HCT116 (cell line): Measurements from ENCODE around the gene CHDH. TPM values are rescaled to one million over a fixed set of nuclear protein-coding genes. Genes with fewer than 3 reads are reported as not detected.

Source experiments
- ATAC-seq: fragments of 200-7000 bp; cut with Tn5 transposase; 2 replicates; pipeline ENCODE4 v1.9.1; 2020; ENCODE audit warnings: mild to moderate bottlenecking, moderate library complexity
- BruUV-seq: library from RNA; stranded (reverse); fragments of 400-500 nt; replicated peaks from 2 replicates; lab custom pipeline; 2021; lab: Mats Ljungman, UMichigan
- CTCF ChIA-PET: fragments of 300-600 bp; sonication (Branson Sonifier 250); formaldehyde crosslinking; loops from one replicate; lab custom pipeline; 2021; ENCODE audit warnings: antibody characterized with exemption; lab: Charles Lee
- POLR2A ChIA-PET: fragments of 300-600, 350-600 bp; sonication (Branson Sonifier 250); formaldehyde crosslinking; loops from one replicate; lab custom pipeline; 2021; ENCODE audit warnings: antibody characterized with exemption; lab: Charles Lee
- RAD21 ChIA-PET, 2 experiments: fragments of 300-600 bp; sonication (Branson Sonifier 250); formaldehyde crosslinking; loops; one replicate each; lab custom pipeline; 2023; ENCODE audit warnings: low total read pairs in 2 of 2; ENCODE audit not compliant: uncharacterized antibody in 2 of 2, unreplicated experiment in 2 of 2, low non-redundant PET in 1 of 2; lab: Charles Lee
- DNase-seq: peaks from one replicate; pipeline ENCODE4 v3.0.0-alpha.2; 2010; ENCODE audit warnings: low read depth, low spot score
- H2AFZ ChIP-seq: fragments of 200-600 bp; shearing (Covaris generic), sonication (generic); 2 replicates; pipeline ENCODE4 v1.6.1; 2017; ENCODE audit warnings: low read depth, mixed run types, mixed read lengths, antibody characterized with exemption, low read length; ENCODE audit not compliant: poor library complexity, severe bottlenecking
- H3K27ac ChIP-seq: 2 replicates; pipeline ENCODE4 v1.5.1; 2012; ENCODE audit warnings: low read depth, low read length
- H3K27me3 ChIP-seq: fragments of 200-600 bp; sonication (generic); 2 replicates; pipeline ENCODE4 v1.6.1; 2016; ENCODE audit warnings: mixed run types, low read length, mixed read lengths; ENCODE audit not compliant: insufficient read depth
- H3K36me3 ChIP-seq, 2 experiments: fragments of 200-500 bp in 1 of 2; fragments of 200-600 bp in 1 of 2; sonication (Bioruptor generic) in 1 of 2; sonication (generic) in 1 of 2; 2 replicates each; pipeline versions ENCODE4 v1.5.1 to v1.6.1; 2014 to 2016; ENCODE audit warnings: low read length in 2 of 2, inconsistent platforms in 1 of 2, mixed read lengths in 1 of 2, mixed run types in 1 of 2; ENCODE audit not compliant: insufficient read depth in 2 of 2, control insufficient read depth in 1 of 2
- H3K4me1 ChIP-seq, 2 experiments: fragments of 200-600 bp in 1 of 2; sonication (generic) in 1 of 2; 2 replicates each; pipeline versions ENCODE4 v1.5.1 to v1.6.1; 2012 to 2017; ENCODE audit warnings: low read length in 2 of 2, inconsistent platforms in 1 of 2, mild to moderate bottlenecking in 1 of 2, mixed read lengths in 1 of 2, mixed run types in 1 of 2, moderate library complexity in 1 of 2; ENCODE audit not compliant: insufficient read depth in 2 of 2, control insufficient read depth in 1 of 2
- H3K4me2 ChIP-seq: fragments of 200-600 bp; sonication (generic); 2 replicates; pipeline ENCODE4 v1.6.1; 2017; ENCODE audit warnings: mixed run types, low read length, mixed read lengths
- H3K4me3 ChIP-seq, 2 experiments: fragments of 200-600 bp in 1 of 2; sonication (generic) in 1 of 2; replicated peaks in 1 of 2; 2 replicates each; pipeline ENCODE4 v1.5.1; 2011 to 2016; ENCODE audit warnings: low read length in 2 of 2, control low read depth in 1 of 2, low read depth in 1 of 2, mild to moderate bottlenecking in 1 of 2, mixed read lengths in 1 of 2, mixed run types in 1 of 2
- H3K79me2 ChIP-seq: fragments of 200-600 bp; sonication (generic); 2 replicates; pipeline ENCODE4 v1.6.1; 2017; ENCODE audit warnings: mild to moderate bottlenecking, mixed run types, low read length, moderate library complexity, mixed read lengths; ENCODE audit not compliant: insufficient read depth
- H3K9ac ChIP-seq: fragments of 200-600 bp; sonication (generic); 2 replicates; pipeline ENCODE4 v1.6.1; 2016; ENCODE audit warnings: low read length, mixed read lengths
- H3K9me2 ChIP-seq: fragments of 200-600 bp; sonication (generic), shearing (Covaris generic); 2 replicates; pipeline ENCODE4 v1.6.1; 2017; ENCODE audit warnings: mixed run types, mild to moderate bottlenecking, moderate library complexity; ENCODE audit not compliant: insufficient read depth
- H3K9me3 ChIP-seq, 2 experiments: fragments of 200-500 bp in 1 of 2; fragments of 200-600 bp in 1 of 2; sonication (Bioruptor generic) in 1 of 2; sonication (generic) in 1 of 2; 2 replicates each; pipeline ENCODE4 v1.6.1; 2014 to 2017; ENCODE audit warnings: low read length in 2 of 2, mixed read lengths in 2 of 2, inconsistent platforms in 1 of 2, low read depth in 1 of 2, mild to moderate bottlenecking in 1 of 2, mixed run types in 1 of 2, moderate library complexity in 1 of 2; ENCODE audit not compliant: control insufficient read depth in 1 of 2, insufficient read depth in 1 of 2
- H4K20me1 ChIP-seq: fragments of 200-600 bp; sonication (generic), shearing (Covaris generic); 2 replicates; pipeline ENCODE4 v1.6.1; 2017; ENCODE audit warnings: mixed run types, mild to moderate bottlenecking, moderate library complexity; ENCODE audit not compliant: insufficient read depth
- CBX3 ChIP-seq: IDR thresholded peaks from 2 replicates; pipeline ENCODE4 v1.6.1; 2012; ENCODE audit warnings: low read depth
- EGR1 ChIP-seq: IDR thresholded peaks from 2 replicates; pipeline ENCODE4 v1.6.1; 2012; ENCODE audit warnings: low read depth
- ELF1 ChIP-seq: IDR thresholded peaks from 2 replicates; pipeline ENCODE4 v1.6.1; 2012; ENCODE audit warnings: low read depth, borderline replicate concordance
- EZH2 ChIP-seq: fragments of 200-600 bp; sonication (generic); IDR thresholded peaks from 2 replicates; pipeline ENCODE4 v1.6.1; 2017; ENCODE audit warnings: antibody characterized with exemption, mixed run types
- FOSL1 ChIP-seq: IDR thresholded peaks from 2 replicates; pipeline ENCODE4 v1.6.1; 2012; ENCODE audit warnings: low read depth
- POLR2A ChIP-seq: IDR thresholded peaks from 2 replicates; pipeline ENCODE4 v1.7.0; 2011; ENCODE audit warnings: borderline replicate concordance; ENCODE audit not compliant: insufficient read depth, insufficient read length; ENCODE audit errors: extremely low read depth
- POLR2AphosphoS5 ChIP-seq: IDR thresholded peaks from 2 replicates; pipeline ENCODE4 v1.6.1; 2011; ENCODE audit warnings: mild to moderate bottlenecking, low read depth, low read length, moderate library complexity
- RAD21 ChIP-seq: IDR thresholded peaks from 2 replicates; pipeline ENCODE4 v1.6.1; 2012; ENCODE audit warnings: low read depth, mild to moderate bottlenecking
- REST ChIP-seq: IDR thresholded peaks from 2 replicates; pipeline ENCODE4 v1.6.1; 2012; ENCODE audit warnings: low read depth
- SP1 ChIP-seq: IDR thresholded peaks from 2 replicates; pipeline ENCODE4 v1.6.1; 2012; ENCODE audit warnings: low read depth
- SRF ChIP-seq: IDR thresholded peaks from 2 replicates; pipeline ENCODE4 v1.6.1; 2012; ENCODE audit warnings: low read depth
- ZFX ChIP-seq: fragments of 450-650 bp; IDR thresholded peaks from 2 replicates; pipeline ENCODE4 v1.6.1; 2017
- ZNF274 ChIP-seq: fragments of 200-500 bp; sonication (Bioruptor generic); IDR thresholded peaks from 2 replicates; pipeline ENCODE4 v1.6.1; 2014; ENCODE audit warnings: mild to moderate bottlenecking, low read depth, low read length, inconsistent platforms
- intact Hi-C: fragments of 100-400 bp; cut with micrococcal nuclease; formaldehyde crosslinking; loops from 2 replicates; pipeline ENCODE4 v1.10.0; 2022
- total RNA-seq: library from RNA; stranded (reverse); gene quantifications from one replicate; pipeline ENCODE4 v1.2.1, GENCODE V29; 2021; ENCODE audit not compliant: unreplicated experiment
- TF ChIP-seq, protein P1 (sequence below): IDR thresholded peaks from 2 replicates; pipeline ENCODE4 v1.6.1; 2011; ENCODE audit warnings: mild to moderate bottlenecking, low read length, moderate library complexity; ENCODE audit not compliant: insufficient replicate concordance; ENCODE audit errors: extremely low read depth
- TF ChIP-seq, protein P2 (sequence below), 3 experiments: fragments of 200-600 bp in 1 of 3; sonication (generic) in 1 of 3; IDR thresholded peaks in 2 of 3; conservative IDR thresholded peaks in 1 of 3; 2 replicates each; pipeline ENCODE4 v1.5.1; 2012 to 2017; ENCODE audit warnings: low read depth in 2 of 3, low read length in 2 of 3, antibody characterized with exemption in 1 of 3, borderline replicate concordance in 1 of 3, control low read depth in 1 of 3, mild to moderate bottlenecking in 1 of 3, mixed read lengths in 1 of 3, mixed run types in 1 of 3, moderate library complexity in 1 of 3; ENCODE audit not compliant: insufficient read depth in 1 of 3

Gene CHDH
- total RNA-seq, 1 experiment from 2014 or later, result 10.8 TPM

- no peak for TF ChIP-seq ELF1
- no peak overlapping the region for H3K27ac ChIP-seq
- no peak for ATAC-seq
- H2AFZ ChIP-seq, result no peak overlapping the region
- no TSS peak for BruUV-seq
- no peaks in the 10 kb centered on the region for H4K20me1 ChIP-seq
- intact Hi-C loops, result no loop called here
- POLR2A ChIA-PET, result no interaction called here
- H3K9me3 ChIP-seq, result no peaks in the 10 kb centered on the region
- DNase-seq, result no peak
- H3K9ac ChIP-seq, result no peak overlapping the region
- H3K79me2 ChIP-seq, result no peaks in the 10 kb centered on the region
- H3K9me2 ChIP-seq, result no peaks in the 10 kb centered on the region
- H3K4me2 ChIP-seq, result no peak overlapping the region
- no peaks in the 10 kb centered on the region for H3K4me1 ChIP-seq
- H3K4me3 ChIP-seq, result no peak overlapping the region
- RAD21 ChIA-PET, result no interaction called here
- no peaks in the 10 kb centered on the region for H3K36me3 ChIP-seq
- peaks cover 11% of the 10 kb centered on the region for H3K27me3 ChIP-seq
- CTCF ChIA-PET, result no interaction called here
Observed at GRCh38 chr3:53789459-53789858, 56.8 kb downstream of the CHDH start.

DNA sequence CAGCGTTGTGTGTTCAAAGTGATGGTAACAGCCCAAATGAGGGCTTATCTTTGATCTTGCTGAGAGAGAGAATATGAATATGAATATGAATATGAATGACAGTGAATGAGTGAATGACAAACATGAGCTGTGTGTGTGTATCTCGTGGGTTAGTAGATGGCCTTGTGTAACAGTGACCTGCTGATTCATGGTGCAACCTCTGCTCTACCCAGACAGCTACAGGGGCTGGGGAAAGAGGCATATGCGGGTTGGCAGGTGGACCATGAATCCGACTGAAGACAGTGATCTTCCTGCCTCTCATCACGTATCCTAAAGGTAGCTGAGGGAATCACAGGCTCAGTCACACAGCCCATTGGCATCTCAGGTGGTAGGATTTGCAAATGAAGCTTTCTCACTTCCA is 58.2 kb downstream of the CHDH start:
- CTCF ChIA-PET, result no interaction called here
- peaks cover 11% of the 10 kb centered on the region for H3K27me3 ChIP-seq
- ATAC-seq, result no peak
- TF ChIP-seq POLR2A (no peak), FOSL1 (no peak), POLR2AphosphoS5 (no peak), EZH2 (no peak), REST (no peak), CBX3 (no peak), ZFX (no peak), EGR1 (no peak), RAD21 (no peak), ZNF274 (no peak), SP1 (no peak), SRF (no peak)
- TF ChIP-seq, protein P1, sequence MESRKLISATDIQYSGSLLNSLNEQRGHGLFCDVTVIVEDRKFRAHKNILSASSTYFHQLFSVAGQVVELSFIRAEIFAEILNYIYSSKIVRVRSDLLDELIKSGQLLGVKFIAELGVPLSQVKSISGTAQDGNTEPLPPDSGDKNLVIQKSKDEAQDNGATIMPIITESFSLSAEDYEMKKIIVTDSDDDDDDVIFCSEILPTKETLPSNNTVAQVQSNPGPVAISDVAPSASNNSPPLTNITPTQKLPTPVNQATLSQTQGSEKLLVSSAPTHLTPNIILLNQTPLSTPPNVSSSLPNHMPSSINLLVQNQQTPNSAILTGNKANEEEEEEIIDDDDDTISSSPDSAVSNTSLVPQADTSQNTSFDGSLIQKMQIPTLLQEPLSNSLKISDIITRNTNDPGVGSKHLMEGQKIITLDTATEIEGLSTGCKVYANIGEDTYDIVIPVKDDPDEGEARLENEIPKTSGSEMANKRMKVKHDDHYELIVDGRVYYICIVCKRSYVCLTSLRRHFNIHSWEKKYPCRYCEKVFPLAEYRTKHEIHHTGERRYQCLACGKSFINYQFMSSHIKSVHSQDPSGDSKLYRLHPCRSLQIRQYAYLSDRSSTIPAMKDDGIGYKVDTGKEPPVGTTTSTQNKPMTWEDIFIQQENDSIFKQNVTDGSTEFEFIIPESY, result no peak
- TF ChIP-seq, protein P2, sequence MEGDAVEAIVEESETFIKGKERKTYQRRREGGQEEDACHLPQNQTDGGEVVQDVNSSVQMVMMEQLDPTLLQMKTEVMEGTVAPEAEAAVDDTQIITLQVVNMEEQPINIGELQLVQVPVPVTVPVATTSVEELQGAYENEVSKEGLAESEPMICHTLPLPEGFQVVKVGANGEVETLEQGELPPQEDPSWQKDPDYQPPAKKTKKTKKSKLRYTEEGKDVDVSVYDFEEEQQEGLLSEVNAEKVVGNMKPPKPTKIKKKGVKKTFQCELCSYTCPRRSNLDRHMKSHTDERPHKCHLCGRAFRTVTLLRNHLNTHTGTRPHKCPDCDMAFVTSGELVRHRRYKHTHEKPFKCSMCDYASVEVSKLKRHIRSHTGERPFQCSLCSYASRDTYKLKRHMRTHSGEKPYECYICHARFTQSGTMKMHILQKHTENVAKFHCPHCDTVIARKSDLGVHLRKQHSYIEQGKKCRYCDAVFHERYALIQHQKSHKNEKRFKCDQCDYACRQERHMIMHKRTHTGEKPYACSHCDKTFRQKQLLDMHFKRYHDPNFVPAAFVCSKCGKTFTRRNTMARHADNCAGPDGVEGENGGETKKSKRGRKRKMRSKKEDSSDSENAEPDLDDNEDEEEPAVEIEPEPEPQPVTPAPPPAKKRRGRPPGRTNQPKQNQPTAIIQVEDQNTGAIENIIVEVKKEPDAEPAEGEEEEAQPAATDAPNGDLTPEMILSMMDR (IDR thresholded peaks at IDR 0.05 in 2 of 3, conservative IDR thresholded peaks at IDR 0.05 in 1 of 3; ENCODE audit: borderline replicate concordance in 1 of 3, insufficient read depth in 1 of 3, low read depth in 2 of 3, low read length in 2 of 3), result no peak

More for the DNA sequence above, 58.2 kb downstream of the CHDH start:
- H4K20me1 ChIP-seq, result no peaks in the 10 kb centered on the region
- H3K4me1 ChIP-seq, result no peaks in the 10 kb centered on the region
- DNase-seq, result no peak
- BruUV-seq, result no TSS peak
- RAD21 ChIA-PET, result no interaction called here
- no peaks in the 10 kb centered on the region for H3K9me2 ChIP-seq
- POLR2A ChIA-PET, result no interaction called here
- H3K9ac ChIP-seq, result no peak overlapping the region
- H3K4me3 ChIP-seq, result no peak overlapping the region
- H3K9me3 ChIP-seq, result no peaks in the 10 kb centered on the region
- no peaks in the 10 kb centered on the region for H3K79me2 ChIP-seq
- no peak overlapping the region for H3K27ac ChIP-seq
- no peak overlapping the region for H3K4me2 ChIP-seq
- no peaks in the 10 kb centered on the region for H3K36me3 ChIP-seq
- intact Hi-C loops, result no loop called here
- H2AFZ ChIP-seq, result no peak overlapping the region
